Activated naive CD4-positive, alpha-beta T cell (primary cell): ENCODE measurements around the gene RERE.
"Not testable (repeated sequence)": the region's sequence is repeated elsewhere in the genome, so short reads cannot be mapped to it uniquely, and the experiment has no call there.

Experiments
- DNase-seq, 4 experiments: peaks; one replicate each; lab custom pipeline; 2025; lab: John Stamatoyannopoulos, UW

Gene RERE

DNA sequence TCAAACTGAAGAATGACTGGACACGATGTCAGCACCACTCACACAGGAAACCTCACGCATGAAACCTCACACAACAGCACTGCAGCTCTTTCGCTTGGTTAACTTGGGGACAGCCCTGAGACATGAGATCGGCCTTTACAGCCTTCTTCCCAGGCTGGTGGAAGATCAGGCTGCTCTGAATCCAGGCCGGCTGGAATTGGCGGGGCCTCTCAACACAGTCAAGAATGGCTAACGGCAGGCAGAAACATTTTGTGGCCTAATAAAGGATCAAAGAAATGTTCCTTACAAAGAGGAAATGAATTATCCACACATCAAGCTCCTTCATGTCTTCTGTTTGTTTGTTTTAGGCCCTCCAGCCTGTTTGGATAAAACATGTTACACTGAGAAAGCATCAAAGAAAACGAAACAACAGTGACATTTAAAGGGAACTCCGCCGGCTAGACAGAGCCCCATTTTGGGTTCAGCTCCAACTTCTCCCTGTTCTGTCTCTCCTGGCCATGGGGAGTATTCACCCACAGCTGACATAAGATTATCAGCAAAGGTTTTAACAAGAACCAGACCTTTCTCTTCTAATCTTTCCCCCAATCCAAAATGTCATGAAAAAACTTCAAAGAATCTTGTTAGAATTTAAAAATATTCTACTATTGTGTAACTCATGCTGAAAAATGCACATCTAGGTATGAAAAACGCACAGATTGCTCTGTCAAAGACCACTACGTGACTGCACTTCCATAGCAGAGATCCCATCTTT lies 368.4 kb downstream of the RERE start:
- DNase-seq = no peak

DNA sequence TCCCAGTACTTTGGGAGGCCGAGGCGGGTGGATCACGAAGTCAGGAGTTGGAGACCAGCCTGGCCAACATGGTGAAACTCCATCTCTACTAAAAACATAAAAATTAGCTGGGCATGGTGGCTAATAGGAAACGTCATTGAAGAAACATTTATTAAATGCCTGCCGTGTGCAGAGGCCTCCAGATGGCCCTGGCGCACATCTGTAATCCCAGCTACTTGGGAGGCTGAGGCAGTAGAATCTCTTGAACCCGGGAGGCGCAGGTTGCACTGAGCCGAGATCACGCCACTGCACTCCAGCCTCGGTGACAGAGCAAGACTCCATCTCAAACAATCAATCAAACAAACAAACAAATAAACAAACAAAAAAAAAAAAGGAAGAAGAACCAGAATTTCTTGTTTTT lies 368.9 kb downstream of the RERE start:
- not testable (repeated sequence) for DNase-seq

DNA sequence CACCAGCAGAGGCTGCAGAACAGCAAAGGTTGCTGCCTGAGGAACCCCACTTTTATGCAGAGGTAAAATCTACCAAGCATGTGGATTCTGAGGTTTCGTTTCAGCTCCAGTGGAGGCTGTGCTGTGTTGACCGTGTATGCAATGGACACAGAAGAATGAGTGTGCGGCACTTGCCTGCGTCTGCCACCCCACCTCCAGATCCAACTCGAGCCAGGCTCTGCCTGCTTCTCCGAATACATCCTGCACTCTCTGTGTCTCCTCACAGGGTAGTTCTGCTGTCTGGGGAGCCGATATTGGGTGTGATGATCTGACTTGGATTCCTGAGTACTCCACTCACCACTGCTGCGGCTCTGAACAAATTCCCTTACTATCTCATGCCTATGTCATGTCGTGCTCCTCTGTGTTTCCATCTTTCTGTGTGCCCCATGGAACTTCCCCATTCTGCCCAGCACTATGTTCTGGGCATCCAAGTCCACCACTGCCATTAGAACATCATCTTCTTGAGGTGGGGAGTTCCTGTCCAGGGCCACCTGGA lies 369.8 kb downstream of the RERE start:
- no peak for DNase-seq

DNA sequence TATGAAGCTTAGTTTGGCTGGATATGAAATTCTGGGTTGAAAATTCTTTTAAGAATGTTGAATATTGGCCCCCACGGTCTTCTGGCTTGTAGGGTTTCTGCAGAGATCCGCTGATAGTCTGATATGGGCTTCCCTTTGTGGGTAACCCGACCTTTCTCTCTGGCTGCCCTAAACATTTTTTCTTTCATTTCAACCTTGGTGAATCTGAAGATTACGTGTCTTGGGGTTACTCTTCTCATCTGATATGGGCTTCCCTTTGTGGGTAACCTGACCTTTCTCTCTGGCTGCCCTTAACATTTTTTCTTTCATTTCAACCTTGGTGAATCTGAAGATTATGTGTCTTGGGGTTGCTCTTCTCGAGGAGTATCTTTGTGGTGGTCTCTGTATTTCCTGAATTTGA lies 371.3 kb downstream of the RERE start:
- DNase-seq = not testable (repeated sequence)

DNA sequence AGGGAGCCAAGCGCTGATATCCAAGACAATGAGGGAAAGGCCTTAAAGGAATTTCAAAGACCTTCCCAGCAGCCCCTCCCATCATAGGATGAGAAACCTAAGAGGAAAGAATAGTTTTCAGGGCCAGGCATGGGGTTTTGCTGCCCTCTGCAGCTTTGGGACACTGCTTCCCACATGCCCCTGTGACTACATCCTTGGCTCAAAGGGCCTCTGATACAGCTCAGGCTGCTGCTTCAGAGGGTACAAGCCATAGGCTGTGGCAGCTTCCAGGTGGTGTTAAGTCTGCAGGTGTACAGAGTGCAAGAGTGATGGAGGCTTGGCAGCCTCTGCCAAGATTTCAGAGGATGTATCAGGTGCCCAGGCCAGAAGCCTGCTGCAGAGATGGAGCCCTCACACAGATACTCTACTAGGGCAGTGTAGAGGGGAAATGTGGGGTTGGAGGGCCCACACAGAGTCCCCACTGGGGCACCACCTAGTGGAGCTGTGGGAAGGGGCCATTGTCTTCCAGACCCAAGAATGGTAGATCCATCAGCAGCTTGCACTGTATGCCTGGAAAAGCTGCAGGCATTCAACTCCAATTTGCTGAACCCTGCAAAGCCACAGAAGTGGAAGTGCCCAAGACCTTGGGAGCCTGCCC lies 373.8 kb downstream of the RERE start:
- DNase-seq = no peak

DNA sequence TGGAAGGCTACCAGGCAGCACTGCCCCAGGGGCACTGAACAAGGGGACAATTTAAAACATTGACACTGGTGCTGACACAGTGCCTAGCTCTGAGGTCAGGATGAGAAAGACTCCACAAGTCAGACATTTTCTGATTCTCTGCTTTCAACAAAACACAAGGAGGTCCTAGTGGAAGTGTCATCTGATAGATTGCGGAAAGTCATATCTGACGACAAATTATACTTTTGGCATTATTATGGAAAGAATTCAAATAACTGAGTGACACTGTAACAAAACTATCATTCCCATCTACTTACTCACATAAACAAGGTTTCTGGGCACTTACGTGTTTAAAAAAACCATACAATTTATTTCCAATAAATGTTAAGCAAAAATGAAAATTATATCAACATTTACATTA lies 376.0 kb downstream of the RERE start:
- DNase-seq = no peak

DNA sequence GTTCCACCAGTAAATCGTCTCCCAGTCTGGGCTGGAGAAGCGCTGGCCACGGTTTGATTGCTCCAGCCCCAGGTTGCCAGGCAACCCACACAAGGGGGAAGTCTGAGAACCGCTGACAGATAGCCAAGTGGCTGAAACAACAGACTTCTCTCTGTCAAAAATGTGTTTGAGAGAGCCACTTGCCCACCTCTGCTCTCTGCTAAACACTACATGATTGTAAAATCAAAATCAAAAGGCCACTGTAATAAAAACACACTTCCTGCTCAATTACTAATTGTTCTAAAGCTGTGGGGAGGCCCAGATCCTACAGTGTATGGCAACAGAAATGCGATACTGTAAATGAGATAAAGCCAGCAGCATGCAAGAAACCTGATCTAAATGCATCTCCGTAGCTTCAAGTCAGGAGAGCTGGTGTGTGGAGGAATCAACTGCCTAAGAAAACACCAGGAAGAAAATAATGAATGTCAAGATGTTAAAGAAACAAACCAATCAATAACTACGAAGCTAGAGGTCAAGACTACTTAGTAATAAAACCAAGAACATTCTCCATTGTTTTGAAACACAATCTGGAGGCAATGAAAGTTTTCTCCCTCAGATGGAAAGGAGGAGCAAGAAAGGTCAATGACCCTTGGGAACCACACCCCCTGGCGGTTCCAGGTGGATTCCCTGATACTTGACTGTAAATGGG lies 378.3 kb downstream of the RERE start:
- DNase-seq = no peak

DNA sequence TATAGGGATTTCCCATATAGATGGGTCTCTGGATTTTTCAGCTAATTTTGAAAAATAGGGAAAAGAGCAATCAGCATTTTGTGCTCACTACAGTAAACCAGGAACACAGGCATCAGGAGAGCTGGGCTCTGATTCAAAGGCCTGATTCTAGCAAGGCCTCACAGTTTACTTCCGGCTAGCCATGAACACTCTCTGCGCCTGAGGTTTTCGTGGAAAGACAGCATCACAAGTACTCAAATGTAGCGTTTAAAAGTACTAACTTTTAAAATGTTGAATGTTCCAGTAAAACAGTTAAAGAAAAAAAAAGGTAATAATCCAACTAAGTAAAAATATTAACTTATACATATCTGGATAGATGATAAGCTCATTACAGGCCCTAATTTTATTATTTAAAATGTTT lies 379.0 kb downstream of the RERE start:
- DNase-seq = no peak

DNA sequence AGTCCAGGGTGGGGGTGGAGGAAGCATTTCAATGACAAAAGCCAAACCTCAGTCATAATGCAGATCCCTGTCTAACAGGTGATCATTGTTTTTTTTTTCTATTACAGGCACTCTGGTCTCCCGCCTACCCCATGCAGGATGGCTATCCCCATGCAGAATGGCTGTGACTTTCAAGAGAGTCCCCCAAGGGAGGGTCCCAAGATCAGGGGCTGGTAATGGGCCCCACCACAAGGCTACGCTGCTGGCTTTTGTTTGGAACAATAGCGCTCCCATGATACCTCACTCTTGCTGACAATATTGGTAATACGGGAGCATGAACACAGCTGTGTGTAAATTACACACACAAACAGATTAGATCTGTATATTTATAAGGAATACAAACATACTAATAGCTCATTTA lies 380.1 kb downstream of the RERE start:
- DNase-seq = no peak

DNA sequence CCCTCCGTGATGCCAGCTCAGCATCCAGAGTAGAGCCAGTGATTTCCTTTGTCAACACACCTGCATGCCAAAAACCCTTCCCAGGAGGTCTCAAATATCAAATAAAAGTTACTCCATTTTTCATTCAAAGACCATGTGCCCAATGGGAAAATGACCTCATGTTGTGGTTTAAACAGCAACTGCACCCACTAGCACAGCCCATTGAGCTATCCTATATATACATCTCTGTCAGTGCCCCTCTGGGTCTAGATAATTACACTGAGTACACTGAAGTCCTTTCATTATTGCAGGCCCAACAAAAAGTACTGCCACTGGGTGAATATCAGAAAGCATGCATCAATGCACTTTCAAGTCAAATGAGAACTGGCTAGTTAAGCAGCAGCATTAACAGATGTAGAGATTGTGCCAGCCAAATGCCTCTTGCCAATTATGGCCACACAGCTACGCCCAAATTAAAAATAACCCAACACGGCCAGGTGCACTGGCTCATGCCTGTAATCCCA lies 381.8 kb downstream of the RERE start:
- DNase-seq = no peak

DNA sequence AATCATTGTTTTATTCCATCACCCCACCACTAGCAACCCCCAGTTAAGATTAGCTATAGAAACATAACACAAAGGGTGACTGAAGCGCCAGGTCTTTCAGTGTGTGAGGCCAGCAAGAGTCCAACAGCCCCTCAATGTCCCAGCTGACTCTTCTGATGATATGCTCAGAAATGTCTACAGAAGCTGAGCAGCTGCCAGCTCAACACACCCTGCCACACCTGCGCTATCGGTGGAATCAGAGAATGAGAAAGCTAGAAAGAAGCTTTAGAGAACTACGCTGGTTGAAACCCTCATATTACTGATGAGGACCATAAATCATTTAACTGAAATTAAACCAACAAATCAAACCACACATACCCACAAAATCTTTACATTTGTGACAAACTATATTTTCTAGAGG lies 383.3 kb downstream of the RERE start:
- DNase-seq = no peak

DNA sequence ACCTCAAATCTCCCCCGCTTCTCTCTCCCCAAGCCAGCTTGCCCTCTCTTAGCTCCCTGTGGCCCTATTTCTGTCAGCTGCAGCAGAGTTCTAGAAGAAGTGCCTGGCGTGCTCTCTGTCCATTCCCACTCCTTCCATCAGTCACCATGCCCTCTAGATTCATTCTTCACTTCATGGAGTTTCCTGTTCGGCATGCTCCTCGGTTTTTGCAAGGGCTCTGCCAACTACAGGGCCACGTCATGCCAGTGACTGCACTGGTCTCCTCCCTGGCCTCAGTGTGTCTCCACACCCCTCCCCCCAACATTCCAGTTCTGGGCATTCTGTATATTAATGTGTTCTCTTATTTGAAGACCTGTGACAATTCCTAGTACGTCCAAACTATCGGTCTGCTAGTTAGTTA lies 385.7 kb downstream of the RERE start:
- DNase-seq = no peak

DNA sequence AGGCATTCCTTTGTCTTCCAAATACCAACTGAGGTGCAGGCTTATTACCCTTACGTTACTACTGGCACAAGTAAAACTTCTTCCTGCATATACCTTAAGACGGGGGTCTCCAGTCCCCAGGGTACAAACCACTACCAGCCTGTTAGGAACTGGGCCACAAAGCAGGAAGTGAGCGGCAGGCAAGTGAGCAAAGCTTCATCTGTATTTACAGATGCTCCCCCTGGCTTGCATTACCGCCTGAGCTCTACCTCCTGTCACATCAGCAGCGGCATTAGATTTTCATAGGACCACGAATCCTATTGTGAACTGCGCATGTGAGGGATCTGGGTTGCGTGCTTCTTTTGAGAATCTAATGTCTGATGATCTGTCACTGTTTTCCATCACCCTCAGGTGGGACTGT lies 386.4 kb downstream of the RERE start:
- DNase-seq = peak in 2 of 4 experiments; percentile 8 to 33

DNA sequence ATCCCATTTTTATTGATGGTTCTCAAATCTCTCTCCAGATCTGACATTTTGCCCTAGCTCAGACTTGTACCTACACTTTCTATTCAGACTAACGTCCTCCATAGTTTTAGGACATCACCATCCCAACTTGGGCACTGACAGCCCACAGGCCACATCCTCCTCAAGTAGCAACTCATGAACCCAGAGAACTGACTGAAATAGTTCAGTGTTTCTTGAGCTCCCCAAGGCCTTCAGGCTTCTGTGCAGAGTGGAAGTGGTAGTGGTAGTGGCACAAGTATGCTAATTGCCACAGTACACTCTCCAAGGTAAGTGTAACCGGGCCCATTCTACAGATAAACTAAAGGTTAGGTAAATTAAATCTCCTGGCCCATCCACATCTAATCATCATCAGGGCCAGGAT lies 387.0 kb downstream of the RERE start:
- DNase-seq = no peak

DNA sequence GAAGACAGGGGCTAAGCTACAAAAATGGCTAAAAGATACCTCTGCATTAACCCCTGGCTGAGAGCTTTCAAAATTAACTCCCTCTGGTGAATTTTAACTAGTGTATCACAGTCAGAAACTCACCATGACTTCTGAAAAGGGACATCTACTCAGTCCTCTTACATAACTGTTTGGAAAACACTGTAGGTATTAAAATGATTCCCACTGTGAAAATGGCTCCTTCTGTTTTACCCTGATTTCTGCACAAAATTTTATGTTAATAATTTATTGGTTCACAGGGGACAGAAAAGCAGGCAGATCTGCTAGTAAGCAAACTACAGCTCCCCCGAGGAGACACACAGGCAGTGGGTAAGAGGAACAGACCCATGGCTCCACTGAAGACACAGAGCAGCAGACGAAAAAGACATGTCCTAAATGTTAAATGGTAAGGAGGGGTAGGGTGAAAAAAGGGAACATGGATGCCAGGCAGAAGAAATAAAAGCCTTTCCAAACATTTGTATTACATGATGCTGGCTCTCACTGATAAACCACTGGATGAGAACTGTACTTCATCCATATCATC lies 387.8 kb downstream of the RERE start:
- no peak for DNase-seq

DNA sequence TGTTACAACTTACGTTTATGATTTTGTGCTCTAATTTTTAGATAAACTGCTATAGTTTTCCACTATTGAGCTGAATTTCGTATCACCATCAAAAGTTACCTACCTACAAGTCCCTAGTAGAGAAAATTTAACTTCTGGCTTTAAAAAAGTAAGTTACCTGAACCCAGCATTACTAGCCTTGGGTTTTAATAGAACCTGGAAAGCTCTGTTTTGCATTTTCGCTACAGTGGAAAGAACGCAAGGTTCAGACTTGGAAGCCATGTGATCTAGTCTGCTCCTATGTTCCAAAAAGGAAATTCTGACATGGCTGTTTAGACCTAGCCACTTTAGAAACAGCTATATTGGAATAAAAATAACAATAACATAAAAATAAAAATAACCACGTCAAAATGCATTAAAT lies 389.0 kb downstream of the RERE start:
- no peak for DNase-seq

DNA sequence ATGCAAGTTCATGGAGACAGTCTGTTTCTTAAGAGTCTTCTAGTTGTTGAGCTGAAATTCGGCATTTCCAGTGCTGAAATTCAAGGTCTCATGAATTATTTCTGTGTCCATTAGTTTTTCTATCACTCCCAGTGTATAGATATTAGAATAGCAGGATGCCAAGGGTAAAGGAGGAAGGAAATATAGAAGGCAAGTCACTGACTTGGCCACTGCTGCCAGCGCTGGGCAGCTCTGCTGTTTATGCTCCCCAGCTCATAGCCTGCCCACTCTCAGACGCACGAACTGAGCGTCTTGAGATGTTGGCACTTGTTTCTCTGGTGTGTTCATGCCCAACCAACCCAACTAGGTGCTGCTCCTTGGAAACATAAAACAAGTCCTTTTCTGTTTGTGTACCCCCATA lies 389.5 kb downstream of the RERE start:
- DNase-seq = no peak

DNA sequence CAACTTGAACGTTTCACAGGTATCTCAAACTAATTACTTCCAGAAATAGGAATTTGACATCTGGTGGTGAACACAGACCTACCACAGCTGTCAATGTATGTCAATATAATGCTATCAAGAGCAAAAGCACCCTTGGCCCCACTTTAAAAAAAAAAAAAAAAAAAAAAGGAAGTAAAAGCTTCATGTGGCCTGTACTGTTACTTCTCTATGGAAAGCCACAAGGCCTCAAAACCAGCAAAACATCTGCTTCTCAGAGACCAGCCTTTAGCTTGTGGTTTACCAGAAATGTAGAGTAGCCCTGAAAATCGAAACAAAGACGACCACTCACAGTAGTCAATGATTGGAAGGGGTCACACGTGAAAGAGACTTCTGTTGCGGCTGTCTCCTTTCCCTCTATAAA lies 389.9 kb downstream of the RERE start:
- no peak for DNase-seq

DNA sequence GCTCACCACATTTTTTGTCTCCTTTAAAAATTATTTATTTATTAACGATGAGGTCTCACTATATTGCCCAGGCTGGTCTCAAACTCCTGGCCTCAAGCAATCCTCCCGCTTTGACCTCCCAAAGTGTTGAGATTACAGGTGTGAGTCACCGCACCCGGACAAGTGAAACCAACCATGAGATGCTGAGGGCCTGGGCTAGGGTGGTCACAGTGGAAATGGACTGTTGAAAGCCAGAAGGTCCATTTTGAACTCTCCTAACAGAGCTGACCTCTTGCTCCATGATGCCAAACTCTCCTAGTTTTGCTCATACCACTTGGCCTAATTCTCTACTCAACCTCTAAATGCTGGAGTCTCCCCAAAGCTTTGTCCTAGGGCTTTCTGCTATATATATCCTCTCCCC lies 390.4 kb downstream of the RERE start:
- no peak for DNase-seq

DNA sequence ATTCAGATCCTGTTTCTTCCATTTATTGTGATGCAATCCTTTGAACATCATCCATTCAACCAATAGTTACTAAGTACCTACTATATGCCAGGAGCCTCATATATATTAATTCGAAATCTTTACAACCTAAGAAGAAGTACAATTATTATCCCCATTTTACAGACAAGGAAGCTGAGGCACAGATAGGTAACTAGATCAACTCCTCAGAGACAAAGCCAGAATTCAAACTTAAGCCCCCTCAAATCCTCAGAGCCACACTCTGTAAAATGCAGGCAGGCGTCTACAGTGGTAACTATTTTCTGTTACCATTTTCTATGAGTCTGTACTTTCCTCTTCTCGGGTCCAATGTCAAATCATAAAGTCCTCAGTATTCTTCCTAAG lies 391.7 kb downstream of the RERE start:
- no peak for DNase-seq

DNA sequence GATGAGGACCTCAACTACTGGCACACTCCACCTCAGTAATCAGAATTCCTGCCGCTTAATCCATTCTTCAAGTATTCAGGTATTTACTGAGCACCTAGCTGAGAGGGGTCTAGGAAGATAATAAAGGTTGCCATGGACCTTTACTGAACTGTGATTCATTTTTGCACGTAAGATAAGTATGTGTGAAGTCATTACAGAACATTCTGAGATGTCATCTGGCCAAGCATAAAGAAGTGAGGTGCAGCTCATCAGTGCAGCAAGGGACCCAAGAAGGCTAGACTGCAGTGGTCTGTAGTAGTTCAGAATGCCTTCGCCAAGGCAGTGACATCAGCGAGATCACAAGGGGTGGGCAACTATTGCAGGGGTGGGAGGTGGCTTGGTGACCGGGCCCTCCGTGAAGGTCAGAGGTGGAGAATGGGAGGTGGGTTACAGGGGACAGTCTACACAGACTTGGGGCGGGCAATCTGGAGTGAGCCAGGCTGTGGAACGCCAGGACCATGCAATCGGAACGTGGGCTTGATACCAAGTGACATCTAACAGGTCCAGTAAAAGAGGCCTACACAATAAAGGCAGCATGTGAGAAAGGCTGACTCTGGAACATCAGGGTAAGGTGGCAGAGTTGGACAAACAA lies 392.2 kb downstream of the RERE start:
- DNase-seq = no peak

DNA sequence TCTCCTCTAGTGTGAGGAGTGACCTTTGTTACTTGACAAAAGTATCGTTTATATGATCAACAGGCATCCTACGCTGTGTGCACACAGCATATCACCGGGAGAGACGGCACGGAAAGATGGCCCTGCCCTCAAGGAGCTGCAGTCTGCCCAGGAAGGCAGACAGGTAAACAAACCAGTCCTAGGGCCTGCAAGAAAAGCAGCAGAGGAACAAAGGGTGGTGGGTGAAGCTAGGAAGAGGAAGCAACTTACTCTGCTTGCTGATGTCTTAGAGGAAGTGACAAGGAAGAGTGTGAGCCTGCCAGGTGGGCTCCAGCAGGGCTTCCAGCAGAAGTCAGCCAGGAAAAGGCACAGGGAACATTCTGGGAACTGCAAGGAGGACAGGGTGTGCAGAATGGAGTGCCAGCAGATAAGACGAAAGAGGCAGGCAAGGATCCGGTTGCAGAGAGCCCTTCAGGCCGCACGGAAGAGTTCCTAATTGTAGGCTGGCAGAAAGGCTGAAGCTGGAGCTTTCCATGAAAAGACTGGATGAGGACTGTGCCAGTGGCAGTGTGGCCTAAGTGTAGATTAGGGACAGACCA lies 392.8 kb downstream of the RERE start:
- peak in 1 of 4 experiments; percentile 39 for DNase-seq
